ENCODE measurements around the gene HNRNPD.
"Not testable (repeated sequence)": the region's sequence is repeated elsewhere in the genome, so short reads cannot be mapped to it uniquely, and the experiment has no call there.

Gene HNRNPD

DNA sequence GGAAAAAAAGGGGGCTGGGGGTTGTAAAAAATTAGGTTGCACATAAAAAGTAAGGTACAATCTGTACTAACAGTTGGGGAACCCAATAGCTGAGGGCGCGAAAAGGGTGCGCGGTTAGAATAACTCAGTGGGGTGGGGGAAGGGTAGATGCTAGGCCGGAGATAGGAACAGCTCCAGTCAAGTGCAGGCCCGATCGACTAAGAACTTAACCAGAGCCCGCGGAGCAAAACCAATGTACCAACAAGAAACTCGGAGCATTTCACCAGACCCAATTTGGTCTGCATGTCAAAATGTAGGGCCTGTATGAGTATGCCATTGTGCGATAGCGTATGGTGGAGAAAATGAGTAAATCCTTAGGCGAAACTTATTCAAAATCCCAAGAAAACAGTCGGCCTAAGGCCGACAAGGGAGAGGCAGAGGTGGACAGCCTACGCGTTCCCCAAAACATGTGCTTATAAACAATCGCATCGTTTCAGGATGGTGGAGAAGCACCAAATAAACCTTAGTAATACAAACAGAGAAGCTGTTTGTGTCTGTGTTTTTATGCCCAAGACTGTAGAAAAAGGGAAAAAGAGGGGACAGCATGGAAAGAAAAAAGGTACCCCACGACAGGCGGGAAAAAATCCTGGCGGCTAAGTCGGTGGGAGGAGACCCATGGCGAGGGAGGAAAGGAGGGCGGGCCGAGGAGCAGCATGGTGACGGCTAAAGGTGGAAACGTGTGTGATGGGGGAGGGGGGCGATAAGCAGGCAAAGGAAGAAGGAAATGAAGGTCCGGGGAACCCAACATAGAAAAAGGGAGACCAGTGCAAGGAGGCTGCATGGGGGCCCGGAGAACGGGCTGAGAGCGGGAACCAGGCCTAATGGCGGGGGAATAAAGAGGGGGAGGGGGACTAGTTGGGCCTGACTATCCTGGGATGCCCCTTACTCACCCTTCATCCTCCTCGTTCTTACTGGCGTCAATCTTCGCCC lies 990 bp downstream of the HNRNPD start:
- peak; percentile 77 for DNase-seq (ENCODE audit: low spot score)

DNA sequence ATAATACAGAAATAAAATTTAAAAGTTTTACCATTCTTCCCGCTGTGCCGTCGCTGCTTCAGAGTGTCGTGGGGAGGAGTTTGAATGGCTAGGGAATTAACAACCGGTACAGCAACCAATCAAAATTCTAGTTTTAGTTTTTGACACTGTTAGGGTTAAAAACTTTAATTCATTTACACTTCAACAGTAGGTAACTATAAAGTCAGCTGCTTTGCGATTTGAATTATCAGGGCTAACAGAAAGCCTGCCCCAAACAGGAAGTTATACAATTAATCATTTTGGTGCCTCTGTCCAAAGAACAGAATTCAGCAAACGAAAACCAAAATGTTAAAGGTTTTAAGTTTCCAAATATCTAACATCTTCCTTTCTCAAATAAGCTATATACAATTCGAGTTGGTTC lies 2.3 kb downstream of the HNRNPD start:
- DNase-seq (ENCODE audit: low spot score) = no peak

DNA sequence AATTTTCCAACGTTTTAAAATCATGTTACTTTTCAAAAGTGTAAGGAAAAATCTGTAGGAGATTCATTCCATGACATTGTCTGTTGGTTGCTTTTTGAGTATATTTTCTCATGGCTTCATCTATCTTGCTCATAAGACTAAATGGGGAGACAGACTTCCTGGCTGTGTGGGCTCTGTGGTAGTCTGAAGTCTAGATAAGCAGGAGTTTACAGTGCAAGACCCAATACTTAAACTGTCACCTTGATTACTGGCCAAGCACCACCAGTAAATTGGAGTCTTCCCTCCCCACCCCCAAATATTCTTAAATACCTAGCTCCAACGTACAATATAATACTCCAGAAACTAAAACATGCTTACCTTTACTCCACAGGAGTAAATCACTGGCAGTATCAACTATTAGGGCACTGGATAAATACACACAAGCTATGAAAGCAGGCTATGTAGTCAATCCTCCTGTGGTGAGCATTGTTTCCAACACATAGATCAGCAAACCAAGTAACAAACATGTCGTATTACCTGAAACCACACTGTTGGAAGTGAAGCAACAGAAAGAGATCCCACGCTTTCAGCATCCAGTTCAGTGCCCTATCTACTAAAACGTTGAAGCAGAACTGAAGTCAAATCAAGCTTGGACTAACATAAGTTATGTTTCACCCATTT lies 6.2 kb downstream of the HNRNPD start:
- DNase-seq (ENCODE audit: low spot score) = no peak

DNA sequence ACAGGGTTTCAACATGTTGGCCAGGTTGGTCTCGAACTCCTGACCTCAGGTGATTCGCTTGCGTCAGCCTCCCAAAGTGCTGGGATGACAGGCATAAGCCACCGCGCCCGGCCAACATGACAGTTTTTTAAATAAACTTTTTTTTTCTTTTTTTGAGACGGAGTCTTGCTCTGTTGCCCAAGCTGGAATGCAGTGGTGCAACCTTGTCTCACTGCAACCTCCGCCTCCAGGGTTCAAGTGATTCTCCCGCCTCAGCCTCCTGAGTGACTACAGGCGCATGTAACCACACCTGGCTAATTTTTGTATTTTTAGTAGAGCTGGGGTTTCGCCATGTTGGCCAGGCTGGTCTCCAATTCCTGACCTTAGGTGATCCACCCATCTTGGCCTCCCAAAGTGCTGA lies 7.4 kb downstream of the HNRNPD start:
- DNase-seq (ENCODE audit: low spot score) = not testable (repeated sequence)

DNA sequence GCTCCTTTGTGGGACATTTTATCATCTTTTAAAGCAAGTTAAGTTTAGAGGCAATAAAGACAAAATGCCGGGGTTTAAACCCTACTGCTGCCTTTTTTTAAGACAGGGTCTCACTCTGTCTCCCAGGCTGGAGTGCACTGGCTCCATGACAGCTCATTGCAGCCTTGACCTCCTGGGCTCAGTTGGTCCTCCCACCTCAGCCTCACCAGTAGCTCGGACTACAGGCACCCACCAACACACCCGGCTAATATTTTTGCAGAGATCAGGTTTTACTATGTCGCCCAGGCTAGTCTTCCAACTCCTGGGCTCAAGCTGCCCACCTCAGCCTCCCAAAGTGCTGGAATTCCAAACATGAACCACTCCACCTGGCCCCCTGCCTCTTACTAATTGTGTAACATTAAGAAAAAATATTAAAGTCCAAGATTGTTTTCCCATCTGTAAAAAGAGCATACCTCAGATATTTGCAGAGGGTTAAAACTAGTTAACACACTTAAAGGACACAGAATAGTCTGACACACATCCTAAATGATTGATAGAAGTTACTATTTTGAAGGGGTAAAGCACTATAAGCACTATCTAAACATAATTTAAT lies 9.8 kb downstream of the HNRNPD start:
- DNase-seq (ENCODE audit: low spot score) = no peak

DNA sequence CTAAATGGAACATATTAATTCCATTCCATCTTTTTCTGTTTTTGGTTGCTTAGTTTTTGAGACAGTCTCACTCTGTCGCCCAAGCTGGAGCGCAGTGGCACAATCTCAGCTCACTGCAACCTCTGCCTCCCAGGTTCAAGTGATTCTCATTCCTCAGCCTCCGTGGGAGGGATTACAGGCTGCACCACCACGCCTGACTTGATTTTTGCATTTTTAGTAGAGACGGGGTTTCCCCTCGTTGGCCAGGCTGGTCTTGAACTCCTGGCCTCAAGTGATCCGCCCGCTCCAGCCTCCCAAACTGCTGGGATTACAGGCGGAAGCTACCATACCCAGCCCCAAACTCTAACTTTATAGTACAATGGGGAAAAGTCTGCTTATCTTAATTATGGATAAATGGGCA lies 11.2 kb downstream of the HNRNPD start:
- no peak for DNase-seq (ENCODE audit: low spot score)

DNA sequence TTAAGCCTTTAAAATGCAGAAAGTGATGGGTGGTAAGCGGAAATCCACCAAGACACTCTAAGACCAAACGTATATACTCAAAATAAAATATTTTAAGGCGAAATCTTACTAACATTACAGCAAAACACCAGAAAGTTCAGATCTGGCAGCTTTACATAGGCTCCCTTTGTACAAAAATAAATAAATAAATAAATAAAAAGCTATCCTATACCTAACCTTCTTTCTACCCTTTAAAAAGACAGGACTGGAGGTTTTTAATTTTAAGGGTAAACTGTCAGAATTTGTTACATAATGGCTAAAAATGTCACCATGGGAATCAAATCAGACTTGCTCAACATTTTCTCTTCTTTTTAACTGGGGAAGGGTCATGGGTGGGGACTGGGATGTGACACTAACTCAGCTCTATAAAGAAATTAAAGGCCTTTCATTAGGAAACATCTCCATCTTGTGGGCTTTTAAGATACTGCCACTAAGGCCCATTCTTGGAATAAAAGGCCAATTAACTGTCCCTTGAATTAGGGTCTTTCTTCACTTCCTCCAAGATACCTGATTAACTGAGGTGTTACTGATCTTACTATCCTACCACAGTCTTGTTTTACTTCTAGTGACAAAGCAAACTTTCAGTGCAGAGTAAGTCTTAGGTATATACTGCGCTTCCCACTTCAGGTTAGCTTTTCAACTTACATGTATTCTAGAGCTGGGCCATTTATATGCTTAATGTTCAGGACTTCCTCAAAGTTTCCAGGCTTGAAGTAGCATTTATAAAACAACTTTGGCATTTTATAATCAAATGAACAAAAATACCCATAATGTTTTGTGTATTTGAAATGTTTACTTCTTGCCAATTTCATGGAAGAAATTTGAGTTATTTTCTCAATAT lies 13.3 kb downstream of the HNRNPD start:
- no peak for DNase-seq (ENCODE audit: low spot score)

DNA sequence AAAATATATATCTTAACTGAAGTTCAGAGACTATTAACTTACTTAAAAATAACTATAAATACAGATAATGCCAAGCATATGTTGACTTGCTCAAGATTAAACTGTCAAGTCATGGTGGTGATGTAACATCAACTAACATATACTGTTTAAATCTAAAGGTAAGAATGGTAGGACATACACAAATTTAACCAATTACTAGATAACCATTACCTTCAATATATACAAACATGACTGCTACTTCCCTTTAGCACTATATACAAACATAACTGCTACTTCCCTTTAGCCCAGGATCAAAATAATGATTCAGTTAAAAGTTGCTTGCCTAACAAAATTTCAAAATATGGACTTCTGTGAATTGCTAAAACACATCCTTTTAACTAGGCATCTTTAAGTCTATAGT lies 14.9 kb downstream of the HNRNPD start:
- no peak for DNase-seq (ENCODE audit: low spot score)

DNA sequence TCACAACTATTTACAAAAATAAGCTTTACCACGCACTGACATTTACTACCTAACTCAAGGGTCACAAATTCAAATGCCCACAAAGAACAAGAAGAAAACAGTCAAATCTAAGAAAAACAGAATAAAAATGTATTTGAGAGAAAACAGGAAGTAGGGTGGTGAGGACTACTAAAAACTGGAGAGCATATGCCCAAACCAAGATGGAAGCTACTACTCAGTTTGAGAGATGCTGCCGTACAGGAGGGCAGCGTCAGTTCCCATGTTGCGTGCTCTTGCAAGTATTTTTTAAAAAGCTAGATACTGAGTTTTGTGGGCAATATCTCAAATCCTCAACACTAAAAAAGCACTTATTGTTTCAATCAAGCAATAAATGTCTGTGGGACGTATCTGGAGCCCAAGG lies 16.2 kb downstream of the HNRNPD start:
- no peak for DNase-seq (ENCODE audit: low spot score)

DNA sequence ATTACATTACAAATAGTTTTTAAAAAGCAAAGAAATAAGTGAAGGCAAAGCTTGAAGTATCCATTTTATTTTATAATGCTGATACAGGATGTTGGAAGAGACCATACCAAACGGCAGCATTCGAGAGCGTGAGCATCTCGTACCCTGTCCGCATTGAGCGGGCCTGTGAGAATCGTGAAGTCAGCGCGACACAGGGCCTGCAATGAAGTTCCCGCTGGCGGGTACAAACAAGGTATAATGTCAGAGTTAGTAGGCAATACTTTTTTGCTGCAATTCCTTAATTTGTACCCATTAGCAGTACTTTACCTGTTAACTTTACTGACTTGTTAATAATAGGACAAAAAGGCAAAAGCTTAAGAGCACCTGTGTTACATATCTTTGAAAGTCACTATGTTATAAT lies 19.0 kb downstream of the HNRNPD start:
- no peak for DNase-seq (ENCODE audit: low spot score)

DNA sequence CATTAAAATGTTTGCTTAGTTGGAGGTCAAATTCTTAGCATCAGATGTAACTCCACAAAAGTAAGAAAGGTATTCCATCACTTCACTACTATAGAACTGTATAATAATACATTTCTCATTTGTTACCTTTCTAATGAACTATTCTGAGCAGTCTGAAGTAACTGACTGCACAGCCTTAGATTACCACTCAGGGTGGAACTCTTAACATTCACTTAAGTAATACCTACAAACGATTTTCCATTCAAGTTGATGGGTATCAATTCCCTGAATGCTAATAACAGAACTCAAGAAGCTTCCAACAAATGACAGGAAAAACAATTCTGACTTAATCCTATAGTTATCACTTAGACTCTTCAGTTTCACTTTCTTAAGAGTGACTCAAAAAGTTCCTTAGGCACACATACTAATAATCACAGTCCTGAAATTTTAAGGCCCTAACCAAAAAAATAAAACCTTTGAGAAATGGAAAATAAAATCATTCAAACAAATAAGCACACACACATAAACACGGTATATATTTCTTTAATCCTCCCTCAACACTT lies 20.9 kb downstream of the HNRNPD start:
- no peak for DNase-seq (ENCODE audit: low spot score)

DNA sequence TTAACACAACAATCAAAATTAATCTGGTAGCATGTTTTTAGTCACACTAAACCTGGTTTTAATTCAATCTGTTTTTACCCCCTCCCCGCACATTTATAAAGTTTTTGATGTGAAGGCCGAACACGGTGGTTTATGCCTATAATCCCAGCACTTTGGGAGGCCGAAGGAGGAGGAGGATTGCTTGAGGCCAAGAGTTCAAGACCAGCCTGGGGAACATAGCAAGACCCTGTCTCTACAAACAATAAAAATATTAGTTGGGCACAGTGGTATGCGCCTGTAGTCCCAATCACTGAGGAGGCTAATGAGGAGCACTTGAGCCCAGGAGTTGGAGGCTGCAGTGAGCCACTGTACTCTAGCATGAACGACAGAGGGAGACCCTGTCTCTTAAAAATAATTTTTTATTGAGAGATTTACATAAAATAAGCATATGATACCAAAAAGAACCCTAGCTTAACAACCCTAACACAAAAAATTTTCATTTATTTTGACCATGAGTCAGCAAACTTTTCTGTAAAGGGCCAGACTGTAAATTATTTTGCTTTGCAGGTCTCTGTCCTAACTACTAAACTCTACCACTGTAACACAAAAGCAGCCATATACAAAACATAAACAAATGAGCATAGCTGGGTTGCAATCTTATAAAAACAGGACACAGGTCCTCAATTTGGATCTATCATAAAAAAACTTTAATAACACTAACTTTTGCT lies 21.5 kb downstream of the HNRNPD start:
- DNase-seq (ENCODE audit: low spot score) = no peak

DNA sequence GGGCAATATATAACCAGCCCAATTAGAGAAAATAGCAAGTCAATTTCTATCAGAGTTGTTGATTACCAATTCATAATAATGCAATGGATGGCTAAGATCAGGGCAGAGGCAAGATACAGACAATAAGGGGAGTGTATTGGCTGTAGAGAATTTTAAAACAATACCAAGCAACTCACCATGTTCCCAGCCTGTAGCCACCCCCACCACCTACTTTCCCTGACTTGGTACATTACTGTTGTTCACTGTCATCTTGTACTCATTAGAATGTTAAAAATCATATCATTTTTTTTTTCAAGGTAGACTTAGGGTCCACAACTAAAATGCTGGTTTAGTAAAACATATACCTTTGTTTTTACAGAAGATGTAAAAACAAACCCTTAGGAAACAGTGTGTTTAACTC lies 27.7 kb downstream of the HNRNPD start:
- DNase-seq (ENCODE audit: low spot score) = no peak

DNA sequence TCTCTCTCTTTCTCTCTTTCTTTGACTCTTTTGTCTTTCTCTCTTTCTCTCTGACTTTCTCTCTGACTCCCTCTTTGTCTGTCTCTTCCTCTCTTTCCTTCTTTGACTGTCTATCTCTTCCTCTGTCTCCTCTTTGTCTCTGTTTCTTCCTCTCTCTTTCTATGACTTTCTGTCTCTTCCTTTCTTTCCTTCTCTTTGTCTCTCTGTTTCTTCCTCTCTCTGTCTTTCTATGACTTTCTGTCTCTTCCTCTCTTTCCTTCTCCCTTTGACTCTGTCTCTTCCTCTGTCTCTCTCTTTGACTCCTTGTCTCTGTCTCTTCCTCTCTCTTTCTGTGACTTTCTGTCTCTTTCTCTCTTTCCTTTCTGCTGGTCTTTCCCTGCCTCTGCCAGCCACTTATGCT lies 38.7 kb downstream of the HNRNPD start:
- DNase-seq (ENCODE audit: low spot score) = no peak

DNA sequence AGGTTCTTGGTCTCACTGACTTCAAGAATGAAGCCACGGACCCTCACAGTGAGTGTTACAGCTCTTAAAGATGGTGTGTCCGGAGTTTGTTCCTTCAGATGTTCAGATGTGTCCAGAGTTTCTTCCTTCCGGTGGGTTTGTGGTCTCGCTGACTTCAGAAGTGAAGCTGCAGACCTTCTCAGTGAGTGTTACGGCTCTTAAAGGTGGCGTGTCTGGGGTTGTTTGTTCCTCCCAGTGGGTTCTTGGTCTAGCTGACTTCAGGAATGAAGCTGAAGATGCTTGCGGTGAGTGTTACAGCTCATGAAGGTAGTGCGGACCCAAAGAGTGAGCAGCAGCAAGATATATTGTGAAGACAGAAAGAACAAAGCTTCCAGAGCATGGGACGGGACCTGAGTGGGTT lies 40.1 kb downstream of the HNRNPD start:
- DNase-seq (ENCODE audit: low spot score) = not testable (repeated sequence)

DNA sequence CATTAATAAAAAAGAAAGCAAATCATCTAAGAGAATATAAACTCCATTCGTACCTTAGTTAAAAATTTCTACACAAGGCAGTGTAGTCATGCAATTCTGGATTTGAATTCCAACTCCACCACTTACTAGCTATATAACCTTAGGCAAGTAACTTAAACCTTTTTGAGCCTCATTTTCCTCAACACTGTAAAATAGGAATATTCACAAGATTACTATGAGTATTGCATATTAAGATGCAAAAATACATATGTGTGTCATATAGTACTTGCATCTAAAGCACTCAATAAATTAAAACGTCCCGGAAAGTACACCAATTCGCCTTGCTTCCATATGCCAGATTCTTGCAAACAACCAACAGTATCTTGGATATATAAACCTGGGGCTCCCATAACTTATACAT lies 42.0 kb downstream of the HNRNPD start:
- DNase-seq (ENCODE audit: low spot score) = no peak

DNA sequence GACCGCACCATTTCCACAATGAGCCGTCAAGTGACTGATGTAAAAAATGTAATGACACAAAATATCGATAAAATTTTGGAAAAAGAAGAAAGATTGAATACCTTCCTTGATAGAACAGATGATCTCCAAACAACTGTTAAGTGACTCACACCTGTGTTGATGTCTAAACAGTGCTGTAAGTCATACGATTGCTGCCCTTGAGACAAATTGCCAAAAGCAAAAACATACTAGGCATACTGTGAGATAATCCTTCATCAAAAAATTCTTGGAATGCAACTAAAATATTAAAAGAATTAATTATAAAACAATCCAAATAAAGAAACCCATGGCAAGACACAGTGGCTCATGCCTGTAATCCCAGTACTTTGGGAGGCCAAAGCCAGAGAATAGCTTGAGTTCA lies 53.4 kb downstream of the HNRNPD start:
- DNase-seq (ENCODE audit: low spot score) = no peak

DNA sequence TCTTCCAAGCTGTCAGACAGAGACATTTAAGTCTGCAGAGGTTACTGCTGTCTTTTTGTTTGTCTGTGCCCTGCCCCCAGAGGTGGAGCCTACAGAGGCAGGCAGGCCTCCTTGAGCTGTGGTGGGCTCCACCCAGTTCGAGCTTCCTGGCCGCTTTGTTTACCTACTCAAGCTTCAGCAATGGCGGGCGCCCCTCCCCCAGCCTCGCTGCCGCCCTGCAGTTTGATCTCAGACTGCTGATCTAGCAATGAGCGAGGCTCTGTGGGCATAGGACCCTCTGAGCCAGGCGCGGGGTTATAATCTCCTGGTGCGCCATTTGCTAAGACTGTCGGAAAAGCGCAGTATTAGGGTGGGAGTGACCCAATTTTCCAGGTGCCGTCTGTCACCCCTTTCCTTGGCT lies 70.7 kb downstream of the HNRNPD start:
- not testable (repeated sequence) for DNase-seq (ENCODE audit: low spot score)
